OCI-LY3 (cell line): ENCODE data around the gene ELMO1.

Experiments used
- CTCF ChIP-seq: fragments of 200-600, 300-600 bp; sonication (generic); IDR thresholded peaks from 2 replicates; pipeline ENCODE4 v1.5.1; 2014; ENCODE audit warnings: antibody characterized with exemption, low read length, low read depth
- EZH2phosphoT487 ChIP-seq: fragments of 200-600 bp; shearing (Covaris generic); IDR thresholded peaks from 2 replicates; pipeline ENCODE4 v1.6.1; 2018; ENCODE audit warnings: antibody characterized with exemption, mixed run types, low read depth

GRCh38 chr7:37074370-37074769 lies 374.3 kb downstream of the ELMO1 start:
- TF ChIP-seq CTCF = no peak
- no peak for TF ChIP-seq EZH2phosphoT487
